ENCODE data around the gene BFSP1. TPM values are rescaled to one million over a fixed set of nuclear protein-coding genes. Genes with fewer than 3 reads are reported as not detected.

BFSP1 gene
- total RNA-seq, 1 donor from 2014 or later, result not detected

- no peak overlapping the region for H3K4me3 ChIP-seq
- TF ChIP-seq CTCF (IDR thresholded peaks at IDR 0.05), result no peak
- DNase-seq (ENCODE audit: low spot score in 2 of 2), result no peak
- no peaks in the 10 kb centered on the region for H3K27me3 ChIP-seq
- H3K4me1 ChIP-seq, result peaks cover 0 to 8% of the 10 kb centered on the region in 2 donors
- H3K27ac ChIP-seq, result no peak overlapping the region
- no peaks in the 10 kb centered on the region for H3K36me3 ChIP-seq
- no peaks in the 10 kb centered on the region for H3K9me3 ChIP-seq
- intact Hi-C loops (cut with DNase I), result no loop called here
Measured at GRCh38 chr20:17502105-17502504, 29.1 kb downstream of the BFSP1 start.

- intact Hi-C loops (cut with DNase I), result no loop called here
- no peak for DNase-seq (ENCODE audit: low spot score in 2 of 2)
- no peak overlapping the region for H3K4me3 ChIP-seq
- H3K27me3 ChIP-seq, result no peaks in the 10 kb centered on the region
- no peak for TF ChIP-seq CTCF (IDR thresholded peaks at IDR 0.05)
- no peaks in the 10 kb centered on the region for H3K9me3 ChIP-seq
- H3K4me1 ChIP-seq, result peaks cover 0 to 8% of the 10 kb centered on the region in 2 donors
- H3K36me3 ChIP-seq, result no peaks in the 10 kb centered on the region
- no peak overlapping the region for H3K27ac ChIP-seq
Measured at GRCh38 chr20:17501701-17502100, 29.5 kb downstream of the BFSP1 start.

GRCh38 chr20:17500826-17501225 lies 30.4 kb downstream of the BFSP1 start:
- Histone ChIP-seq H3K9me3 (no peaks in the 10 kb centered on the region), H3K36me3 (no peaks in the 10 kb centered on the region), H3K4me3 (no peak overlapping the region), H3K27ac (no peak overlapping the region), H3K4me1 (peaks cover 0 to 8% of the 10 kb centered on the region in 2 donors), H3K27me3 (no peaks in the 10 kb centered on the region)
- intact Hi-C loops (cut with DNase I), result no loop called here
- DNase-seq (ENCODE audit: low spot score in 2 of 2), result no peak
- TF ChIP-seq CTCF (IDR thresholded peaks at IDR 0.05), result no peak

GRCh38 chr20:17500271-17500670 lies 30.9 kb downstream of the BFSP1 start:
- Histone ChIP-seq H3K4me3 (no peak overlapping the region), H3K27me3 (no peaks in the 10 kb centered on the region), H3K9me3 (no peaks in the 10 kb centered on the region), H3K27ac (no peak overlapping the region), H3K4me1 (peaks cover 0 to 4% of the 10 kb centered on the region in 2 donors), H3K36me3 (no peaks in the 10 kb centered on the region)
- intact Hi-C loops (cut with DNase I), result no loop called here
- no peak for DNase-seq (ENCODE audit: low spot score in 2 of 2)
- TF ChIP-seq CTCF (IDR thresholded peaks at IDR 0.05), result no peak

- no peak for DNase-seq (ENCODE audit: low spot score in 2 of 2)
- H3K9me3 ChIP-seq, result no peaks in the 10 kb centered on the region
- intact Hi-C loops (cut with DNase I), result no loop called here
- no peak for TF ChIP-seq CTCF (IDR thresholded peaks at IDR 0.05)
- H3K27ac ChIP-seq, result no peak overlapping the region
- H3K27me3 ChIP-seq, result no peaks in the 10 kb centered on the region
- H3K36me3 ChIP-seq, result no peaks in the 10 kb centered on the region
- peaks cover 0 to 3% of the 10 kb centered on the region in 2 donors for H3K4me1 ChIP-seq
- H3K4me3 ChIP-seq, result no peak overlapping the region
Measured at GRCh38 chr20:17499041-17499440, 32.1 kb downstream of the BFSP1 start.

GRCh38 chr20:17498641-17499040 lies 32.5 kb downstream of the BFSP1 start:
- H3K27ac ChIP-seq, result no peak overlapping the region
- no peak overlapping the region for H3K4me3 ChIP-seq
- intact Hi-C loops (cut with DNase I), result no loop called here
- H3K27me3 ChIP-seq, result no peaks in the 10 kb centered on the region
- TF ChIP-seq CTCF (IDR thresholded peaks at IDR 0.05), result no peak
- no peaks in the 10 kb centered on the region for H3K9me3 ChIP-seq
- no peak for DNase-seq (ENCODE audit: low spot score in 2 of 2)
- H3K4me1 ChIP-seq, result peaks cover 0 to 3% of the 10 kb centered on the region in 2 donors
- no peaks in the 10 kb centered on the region for H3K36me3 ChIP-seq
